HFF-Myc (cell line): ENCODE results near the gene PALM.
"Not testable (repeated sequence)": the region's sequence is repeated elsewhere in the genome, so short reads cannot be mapped to it uniquely, and the experiment has no call there.

Experiments
- DNase-seq: peaks from one replicate; pipeline ENCODE4 v3.0.0-alpha.2; 2011; ENCODE audit warnings: low read depth; ENCODE audit errors: extremely low read depth
- H3K4me3 ChIP-seq: replicated peaks from 2 replicates; pipeline ENCODE4 v1.5.1; 2011; ENCODE audit warnings: low read depth, mild to moderate bottlenecking, control low read depth, low read length
- TF ChIP-seq, protein P1 (sequence below): IDR thresholded peaks from 2 replicates; pipeline ENCODE4 v1.5.1; 2012; ENCODE audit warnings: mild to moderate bottlenecking, low read depth, low read length, control low read depth; ENCODE audit errors: missing control alignments

The PALM gene

DNA sequence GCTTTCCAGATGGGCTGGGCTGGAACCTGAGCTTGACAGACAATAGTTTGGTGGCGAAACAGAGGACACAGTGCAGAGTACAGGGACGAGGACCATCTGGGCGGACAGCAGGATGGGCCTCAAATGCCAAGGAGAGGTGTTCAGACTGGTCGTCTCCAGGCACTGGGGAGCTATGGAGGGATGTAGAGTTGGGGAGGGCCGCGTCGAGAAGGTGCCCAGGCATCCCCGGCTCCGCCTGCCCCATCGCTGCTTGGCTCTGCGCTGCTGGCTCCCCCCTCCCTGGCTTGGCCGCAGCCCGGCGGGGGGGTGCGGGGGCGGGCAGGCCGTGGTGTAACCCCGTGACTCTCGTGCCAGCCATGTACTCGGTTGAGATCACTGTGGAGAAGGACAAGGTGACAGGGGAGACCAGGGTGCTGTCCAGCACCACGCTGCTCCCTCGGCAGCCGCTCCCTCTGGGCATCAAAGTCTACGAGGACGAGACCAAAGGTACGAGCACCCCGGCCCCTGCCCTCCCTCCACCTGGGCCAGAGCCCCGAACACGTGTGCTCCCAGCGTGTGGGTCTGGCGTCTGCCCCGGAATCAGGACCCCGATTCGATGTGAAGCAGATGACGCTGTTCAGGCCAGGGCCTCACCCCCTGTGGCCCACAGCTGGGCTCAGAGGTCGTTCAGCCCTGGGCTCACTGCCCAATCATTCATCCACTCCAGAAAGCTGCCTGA is 31.4 kb downstream of the PALM start:
- no peak overlapping the region for H3K4me3 ChIP-seq
- DNase-seq: no peak
- TF ChIP-seq, protein P1, sequence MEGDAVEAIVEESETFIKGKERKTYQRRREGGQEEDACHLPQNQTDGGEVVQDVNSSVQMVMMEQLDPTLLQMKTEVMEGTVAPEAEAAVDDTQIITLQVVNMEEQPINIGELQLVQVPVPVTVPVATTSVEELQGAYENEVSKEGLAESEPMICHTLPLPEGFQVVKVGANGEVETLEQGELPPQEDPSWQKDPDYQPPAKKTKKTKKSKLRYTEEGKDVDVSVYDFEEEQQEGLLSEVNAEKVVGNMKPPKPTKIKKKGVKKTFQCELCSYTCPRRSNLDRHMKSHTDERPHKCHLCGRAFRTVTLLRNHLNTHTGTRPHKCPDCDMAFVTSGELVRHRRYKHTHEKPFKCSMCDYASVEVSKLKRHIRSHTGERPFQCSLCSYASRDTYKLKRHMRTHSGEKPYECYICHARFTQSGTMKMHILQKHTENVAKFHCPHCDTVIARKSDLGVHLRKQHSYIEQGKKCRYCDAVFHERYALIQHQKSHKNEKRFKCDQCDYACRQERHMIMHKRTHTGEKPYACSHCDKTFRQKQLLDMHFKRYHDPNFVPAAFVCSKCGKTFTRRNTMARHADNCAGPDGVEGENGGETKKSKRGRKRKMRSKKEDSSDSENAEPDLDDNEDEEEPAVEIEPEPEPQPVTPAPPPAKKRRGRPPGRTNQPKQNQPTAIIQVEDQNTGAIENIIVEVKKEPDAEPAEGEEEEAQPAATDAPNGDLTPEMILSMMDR: no peak

DNA sequence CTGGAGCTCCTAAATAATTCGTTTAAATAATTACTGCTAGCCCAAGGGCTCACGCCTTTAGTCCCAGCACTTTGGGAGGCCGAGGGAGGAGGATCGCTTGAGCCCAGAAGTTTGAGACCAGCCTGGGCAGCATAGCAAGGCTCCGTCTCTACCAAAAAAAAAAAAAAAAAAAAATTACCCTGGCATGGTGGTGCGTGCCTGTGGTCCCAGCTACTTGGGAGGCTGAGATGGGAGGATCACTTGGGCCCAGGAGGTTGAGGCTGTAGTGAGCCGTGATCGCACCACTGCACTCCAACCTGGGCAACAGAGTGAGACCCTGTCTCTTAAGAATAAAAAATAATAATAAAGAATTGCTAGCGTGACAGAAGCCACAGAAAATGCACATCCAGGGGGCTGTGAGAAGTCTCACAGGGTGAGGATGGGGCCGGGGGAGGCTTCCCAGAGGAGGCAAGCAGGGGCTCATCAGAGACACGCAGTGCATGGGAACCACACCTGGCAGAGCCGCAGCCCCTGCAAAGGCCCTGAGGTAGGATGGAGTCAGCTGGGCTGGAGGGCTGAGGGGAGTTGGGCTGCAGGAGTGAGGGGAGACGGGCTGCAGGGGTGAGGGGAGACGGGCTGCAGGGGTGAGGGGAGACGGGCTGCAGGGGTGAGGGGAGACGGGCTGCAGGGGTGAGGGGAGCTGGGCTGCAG is 32.2 kb downstream of the PALM start:
- not testable (repeated sequence) for DNase-seq, H3K4me3 ChIP-seq

DNA sequence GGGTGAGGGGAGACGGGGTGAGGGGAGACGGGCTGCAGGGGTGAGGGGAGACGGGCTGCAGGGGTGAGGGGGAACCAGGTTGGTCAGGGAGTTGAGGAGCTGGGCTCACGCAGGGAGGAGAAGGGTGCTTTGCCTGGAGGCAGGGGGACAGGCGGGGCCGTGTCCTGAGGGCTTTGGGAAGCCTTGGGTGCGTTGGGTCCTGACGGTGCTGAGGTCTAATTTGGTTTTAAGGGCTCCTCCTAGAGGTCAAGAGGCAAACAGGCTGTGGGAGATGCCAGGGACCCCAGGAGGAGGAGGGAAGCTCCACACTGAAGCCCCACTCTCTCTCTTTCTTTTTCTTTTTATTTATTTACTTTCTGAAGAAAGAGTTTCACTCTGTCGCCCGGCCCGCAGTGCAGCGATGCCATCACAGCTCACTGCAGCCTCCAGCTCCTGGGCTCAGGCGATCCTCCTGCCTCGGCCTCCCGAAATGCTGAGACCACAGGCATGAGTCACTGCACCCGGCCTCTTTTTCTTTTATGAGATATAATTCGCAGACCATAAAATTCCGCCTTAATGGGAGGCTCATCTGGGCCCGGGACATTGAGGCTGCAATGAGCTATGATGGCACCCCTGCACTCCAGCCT is 32.9 kb downstream of the PALM start:
- no peak overlapping the region for H3K4me3 ChIP-seq
- TF ChIP-seq, protein P1: peak; percentile 28
- no peak for DNase-seq

DNA sequence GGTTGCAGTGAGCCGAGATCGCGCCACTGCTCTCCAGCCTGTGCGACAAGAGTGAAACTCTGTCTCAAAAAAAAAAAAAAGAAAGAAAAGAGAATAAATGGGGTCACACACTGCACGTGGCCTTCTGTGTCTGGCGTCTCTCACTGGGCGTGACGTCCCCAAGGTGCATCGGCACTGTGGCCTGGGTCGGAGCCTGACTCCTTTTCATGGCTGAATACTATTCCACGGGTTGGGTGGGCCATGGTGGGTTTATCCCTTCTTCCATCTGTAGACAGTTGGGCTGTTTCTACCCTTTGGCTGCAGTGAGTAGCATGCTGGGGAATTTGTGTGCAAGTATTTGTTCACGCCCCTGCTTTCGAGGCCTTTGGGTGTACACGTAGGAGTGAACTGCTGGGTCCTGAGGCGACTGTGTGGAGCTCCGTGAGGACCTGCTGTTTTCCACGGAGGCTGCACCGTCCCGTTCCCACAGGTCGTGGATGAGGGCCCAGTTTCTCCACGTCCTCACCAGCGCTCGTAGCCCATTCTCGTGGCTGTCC is 33.9 kb downstream of the PALM start:
- TF ChIP-seq, protein P1: no peak
- no peak for DNase-seq
- H3K4me3 ChIP-seq: no peak overlapping the region

DNA sequence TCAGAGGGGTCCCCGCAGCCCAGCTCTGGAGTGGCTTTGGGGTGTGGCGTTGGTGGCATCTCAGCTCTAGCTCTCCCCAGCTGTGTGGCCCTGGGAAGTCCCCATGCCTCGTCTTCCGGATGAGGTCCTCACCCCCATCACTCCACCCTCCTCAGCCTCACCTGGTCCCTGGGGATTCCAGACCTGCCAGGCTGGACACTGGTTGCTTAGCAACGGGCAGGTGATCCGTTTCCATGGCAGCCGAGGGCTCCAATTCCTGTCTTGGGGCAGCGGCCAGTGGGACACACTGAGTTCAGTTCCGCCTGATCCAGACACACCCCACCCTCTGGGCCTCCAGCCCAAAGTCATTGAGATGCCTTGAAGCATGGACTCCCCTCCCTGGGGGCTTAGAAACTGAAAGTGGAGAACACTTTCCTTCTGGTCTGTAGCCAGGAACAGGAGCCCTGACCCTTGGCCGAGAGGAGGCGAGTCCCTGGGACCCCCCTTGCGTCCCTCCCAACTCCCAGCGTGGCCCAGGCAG is 34.5 kb downstream of the PALM start:
- H3K4me3 ChIP-seq: no peak overlapping the region
- TF ChIP-seq, protein P1: no peak
- no peak for DNase-seq

DNA sequence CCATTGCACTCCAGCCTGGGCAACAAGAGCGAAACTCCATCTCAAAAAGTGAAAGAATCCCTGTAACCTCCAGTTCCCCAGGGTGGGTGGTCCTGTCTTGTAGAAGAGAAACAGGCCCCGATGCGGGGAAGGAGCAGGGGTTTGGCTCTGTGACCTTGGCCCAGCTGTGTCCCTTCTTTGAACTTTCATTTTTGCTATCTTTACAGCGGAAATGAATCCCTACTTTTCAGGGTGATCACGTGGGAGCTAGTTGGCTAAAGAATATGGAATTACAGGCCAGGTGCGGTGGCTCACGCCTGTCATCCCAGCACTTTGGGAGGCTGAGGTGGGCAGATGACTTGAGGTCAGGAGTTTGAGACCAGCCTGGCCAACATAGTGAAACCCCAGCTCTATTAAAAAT is 36.4 kb downstream of the PALM start:
- DNase-seq, H3K4me3 ChIP-seq: not testable (repeated sequence)

DNA sequence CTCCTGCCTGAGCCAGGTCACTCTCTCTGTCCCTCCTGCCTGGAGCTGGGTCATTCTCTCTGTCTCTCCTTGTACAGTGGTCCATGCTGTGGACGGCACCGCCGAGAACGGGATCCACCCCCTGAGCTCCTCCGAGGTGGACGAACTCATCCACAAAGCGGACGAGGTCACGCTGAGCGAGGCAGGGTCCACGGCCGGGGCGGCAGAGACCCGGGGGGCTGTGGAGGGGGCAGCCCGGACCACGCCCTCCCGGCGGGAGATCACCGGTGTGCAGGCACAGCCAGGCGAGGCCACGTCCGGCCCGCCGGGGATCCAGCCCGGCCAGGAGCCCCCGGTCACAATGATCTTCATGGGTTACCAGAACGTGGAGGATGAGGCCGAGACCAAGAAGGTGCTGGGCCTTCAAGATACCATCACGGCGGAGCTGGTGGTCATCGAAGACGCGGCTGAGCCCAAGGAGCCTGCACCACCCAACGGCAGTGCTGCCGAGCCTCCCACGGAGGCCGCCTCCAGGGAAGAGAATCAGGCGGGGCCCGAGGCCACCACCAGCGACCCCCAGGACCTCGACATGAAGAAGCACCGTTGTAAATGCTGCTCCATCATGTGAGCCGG is 37.6 kb downstream of the PALM start:
- TF ChIP-seq, protein P1: no peak
- H3K4me3 ChIP-seq: no peak overlapping the region
- DNase-seq: no peak
